HCT116 (cell line): ENCODE measurements around the gene CYP3A5. TPM values are rescaled to one million over a fixed set of nuclear protein-coding genes. Genes with fewer than 3 reads are reported as not detected.

ENCODE experiments used
- ATAC-seq: fragments of 200-7000 bp; cut with Tn5 transposase; 2 replicates; pipeline ENCODE4 v1.9.1; 2020; ENCODE audit warnings: mild to moderate bottlenecking, moderate library complexity
- BruUV-seq: library from RNA; stranded (reverse); fragments of 400-500 nt; replicated peaks from 2 replicates; lab custom pipeline; 2021; lab: Mats Ljungman, UMichigan
- CTCF ChIA-PET: fragments of 300-600 bp; sonication (Branson Sonifier 250); formaldehyde crosslinking; loops from one replicate; lab custom pipeline; 2021; ENCODE audit warnings: antibody characterized with exemption; lab: Charles Lee
- POLR2A ChIA-PET: fragments of 300-600, 350-600 bp; sonication (Branson Sonifier 250); formaldehyde crosslinking; loops from one replicate; lab custom pipeline; 2021; ENCODE audit warnings: antibody characterized with exemption; lab: Charles Lee
- RAD21 ChIA-PET, 2 experiments: fragments of 300-600 bp; sonication (Branson Sonifier 250); formaldehyde crosslinking; loops; one replicate each; lab custom pipeline; 2023; ENCODE audit warnings: low total read pairs in 2 of 2; ENCODE audit not compliant: uncharacterized antibody in 2 of 2, unreplicated experiment in 2 of 2, low non-redundant PET in 1 of 2; lab: Charles Lee
- DNase-seq: peaks from one replicate; pipeline ENCODE4 v3.0.0-alpha.2; 2010; ENCODE audit warnings: low read depth, low spot score
- H2AFZ ChIP-seq: fragments of 200-600 bp; shearing (Covaris generic), sonication (generic); 2 replicates; pipeline ENCODE4 v1.6.1; 2017; ENCODE audit warnings: low read depth, mixed run types, mixed read lengths, antibody characterized with exemption, low read length; ENCODE audit not compliant: poor library complexity, severe bottlenecking
- H3K27ac ChIP-seq: 2 replicates; pipeline ENCODE4 v1.5.1; 2012; ENCODE audit warnings: low read depth, low read length
- H3K27me3 ChIP-seq: fragments of 200-600 bp; sonication (generic); 2 replicates; pipeline ENCODE4 v1.6.1; 2016; ENCODE audit warnings: mixed run types, low read length, mixed read lengths; ENCODE audit not compliant: insufficient read depth
- H3K36me3 ChIP-seq, 2 experiments: fragments of 200-500 bp in 1 of 2; fragments of 200-600 bp in 1 of 2; sonication (Bioruptor generic) in 1 of 2; sonication (generic) in 1 of 2; 2 replicates each; pipeline versions ENCODE4 v1.5.1 to v1.6.1; 2014 to 2016; ENCODE audit warnings: low read length in 2 of 2, inconsistent platforms in 1 of 2, mixed read lengths in 1 of 2, mixed run types in 1 of 2; ENCODE audit not compliant: insufficient read depth in 2 of 2, control insufficient read depth in 1 of 2
- H3K4me1 ChIP-seq, 2 experiments: fragments of 200-600 bp in 1 of 2; sonication (generic) in 1 of 2; 2 replicates each; pipeline versions ENCODE4 v1.5.1 to v1.6.1; 2012 to 2017; ENCODE audit warnings: low read length in 2 of 2, inconsistent platforms in 1 of 2, mild to moderate bottlenecking in 1 of 2, mixed read lengths in 1 of 2, mixed run types in 1 of 2, moderate library complexity in 1 of 2; ENCODE audit not compliant: insufficient read depth in 2 of 2, control insufficient read depth in 1 of 2
- H3K4me2 ChIP-seq: fragments of 200-600 bp; sonication (generic); 2 replicates; pipeline ENCODE4 v1.6.1; 2017; ENCODE audit warnings: mixed run types, low read length, mixed read lengths
- H3K4me3 ChIP-seq, 2 experiments: fragments of 200-600 bp in 1 of 2; sonication (generic) in 1 of 2; replicated peaks in 1 of 2; 2 replicates each; pipeline ENCODE4 v1.5.1; 2011 to 2016; ENCODE audit warnings: low read length in 2 of 2, control low read depth in 1 of 2, low read depth in 1 of 2, mild to moderate bottlenecking in 1 of 2, mixed read lengths in 1 of 2, mixed run types in 1 of 2
- H3K79me2 ChIP-seq: fragments of 200-600 bp; sonication (generic); 2 replicates; pipeline ENCODE4 v1.6.1; 2017; ENCODE audit warnings: mild to moderate bottlenecking, mixed run types, low read length, moderate library complexity, mixed read lengths; ENCODE audit not compliant: insufficient read depth
- H3K9ac ChIP-seq: fragments of 200-600 bp; sonication (generic); 2 replicates; pipeline ENCODE4 v1.6.1; 2016; ENCODE audit warnings: low read length, mixed read lengths
- H3K9me2 ChIP-seq: fragments of 200-600 bp; sonication (generic), shearing (Covaris generic); 2 replicates; pipeline ENCODE4 v1.6.1; 2017; ENCODE audit warnings: mixed run types, mild to moderate bottlenecking, moderate library complexity; ENCODE audit not compliant: insufficient read depth
- H3K9me3 ChIP-seq, 2 experiments: fragments of 200-500 bp in 1 of 2; fragments of 200-600 bp in 1 of 2; sonication (Bioruptor generic) in 1 of 2; sonication (generic) in 1 of 2; 2 replicates each; pipeline ENCODE4 v1.6.1; 2014 to 2017; ENCODE audit warnings: low read length in 2 of 2, mixed read lengths in 2 of 2, inconsistent platforms in 1 of 2, low read depth in 1 of 2, mild to moderate bottlenecking in 1 of 2, mixed run types in 1 of 2, moderate library complexity in 1 of 2; ENCODE audit not compliant: control insufficient read depth in 1 of 2, insufficient read depth in 1 of 2
- H4K20me1 ChIP-seq: fragments of 200-600 bp; sonication (generic), shearing (Covaris generic); 2 replicates; pipeline ENCODE4 v1.6.1; 2017; ENCODE audit warnings: mixed run types, mild to moderate bottlenecking, moderate library complexity; ENCODE audit not compliant: insufficient read depth
- CBX3 ChIP-seq: IDR thresholded peaks from 2 replicates; pipeline ENCODE4 v1.6.1; 2012; ENCODE audit warnings: low read depth
- CEBPB ChIP-seq: IDR thresholded peaks from 2 replicates; pipeline ENCODE4 v1.6.1; 2012; ENCODE audit warnings: low read depth
- EZH2 ChIP-seq: fragments of 200-600 bp; sonication (generic); IDR thresholded peaks from 2 replicates; pipeline ENCODE4 v1.6.1; 2017; ENCODE audit warnings: antibody characterized with exemption, mixed run types
- POLR2A ChIP-seq: IDR thresholded peaks from 2 replicates; pipeline ENCODE4 v1.7.0; 2011; ENCODE audit warnings: borderline replicate concordance; ENCODE audit not compliant: insufficient read depth, insufficient read length; ENCODE audit errors: extremely low read depth
- SP1 ChIP-seq: IDR thresholded peaks from 2 replicates; pipeline ENCODE4 v1.6.1; 2012; ENCODE audit warnings: low read depth
- TCF7L2 ChIP-seq: IDR thresholded peaks from 2 replicates; pipeline ENCODE4 v1.7.0; 2011; ENCODE audit warnings: borderline replicate concordance, inconsistent platforms; ENCODE audit not compliant: insufficient read depth, insufficient read length; ENCODE audit errors: extremely low read depth
- ZBTB33 ChIP-seq: IDR thresholded peaks from 2 replicates; pipeline ENCODE4 v1.6.1; 2011; ENCODE audit warnings: mild to moderate bottlenecking, low read length, moderate library complexity; ENCODE audit not compliant: insufficient replicate concordance; ENCODE audit errors: extremely low read depth
- ZFX ChIP-seq: fragments of 450-650 bp; IDR thresholded peaks from 2 replicates; pipeline ENCODE4 v1.6.1; 2017
- ZNF274 ChIP-seq: fragments of 200-500 bp; sonication (Bioruptor generic); IDR thresholded peaks from 2 replicates; pipeline ENCODE4 v1.6.1; 2014; ENCODE audit warnings: mild to moderate bottlenecking, low read depth, low read length, inconsistent platforms
- intact Hi-C: fragments of 100-400 bp; cut with micrococcal nuclease; formaldehyde crosslinking; loops from 2 replicates; pipeline ENCODE4 v1.10.0; 2022
- total RNA-seq: library from RNA; stranded (reverse); gene quantifications from one replicate; pipeline ENCODE4 v1.2.1, GENCODE V29; 2021; ENCODE audit not compliant: unreplicated experiment

The CYP3A5 gene
- total RNA-seq, 1 experiment from 2014 or later = 1.5 TPM

- Histone ChIP-seq H4K20me1 (no peaks in the 10 kb centered on the region), H3K4me2 (no peak overlapping the region), H3K9ac (no peak overlapping the region), H2AFZ (no peak overlapping the region), H3K4me3 (no peak overlapping the region), H3K9me2 (no peaks in the 10 kb centered on the region), H3K36me3 (no peaks in the 10 kb centered on the region; a peak in 1 of 4 replicates), H3K79me2 (no peaks in the 10 kb centered on the region), H3K9me3 (no peaks in the 10 kb centered on the region), H3K27me3 (no peaks in the 10 kb centered on the region), H3K4me1 (no peaks in the 10 kb centered on the region), H3K27ac (no peak overlapping the region)
- intact Hi-C loops = no loop called here
- no TSS peak for BruUV-seq
- ATAC-seq (no peak), DNase-seq (no peak)
- POLR2A ChIA-PET = no interaction called here
- TF ChIP-seq ZFX (no peak), TCF7L2 (no peak), EZH2 (no peak), CEBPB (no peak), SP1 (no peak)
- RAD21 ChIA-PET = interaction anchor here in 1 of 2 experiments (0.7 kb wide), 1 partner anchor 23 kb away, joined by 5 read pairs; no protein-coding TSS in a partner anchor
- CTCF ChIA-PET = no interaction called here
Measured at GRCh38 chr7:99652671-99653070, 27.1 kb downstream of the CYP3A5 start.

GRCh38 chr7:99651290-99651689 lies 28.5 kb downstream of the CYP3A5 start:
- intact Hi-C loops = no loop called here
- no peaks in the 10 kb centered on the region for H3K4me1 ChIP-seq
- H3K9me2 ChIP-seq = no peaks in the 10 kb centered on the region
- no peak overlapping the region for H3K4me2 ChIP-seq
- ATAC-seq (no peak), DNase-seq (no peak)
- POLR2A ChIA-PET = no interaction called here
- H3K27me3 ChIP-seq = no peaks in the 10 kb centered on the region
- H3K79me2 ChIP-seq = no peaks in the 10 kb centered on the region
- no peaks in the 10 kb centered on the region for H4K20me1 ChIP-seq
- no peak overlapping the region for H2AFZ ChIP-seq
- no peaks in the 10 kb centered on the region for H3K9me3 ChIP-seq
- no peaks in the 10 kb centered on the region; a peak in 1 of 4 replicates for H3K36me3 ChIP-seq
- RAD21 ChIA-PET = no interaction called here
- H3K4me3 ChIP-seq = no peak overlapping the region
- CTCF ChIA-PET = no interaction called here
- no peak overlapping the region for H3K9ac ChIP-seq
- no peak overlapping the region for H3K27ac ChIP-seq
- no TSS peak for BruUV-seq
- TF ChIP-seq CBX3 (no peak), ZBTB33 (no peak), EZH2 (no peak), POLR2A (no peak), ZNF274 (no peak)
- TF ChIP-seq, all 23 proteins: peak for 0
